Hepatocyte (in vitro differentiated cells): Measurements from ENCODE around the gene TBX5. TPM values are rescaled to one million over a fixed set of nuclear protein-coding genes. Genes with fewer than 3 reads are reported as not detected.

Experiments used
- DNase-seq: peaks from one replicate; pipeline ENCODE4 v3.0.0-alpha.2; 2016; ENCODE audit warnings: low spot score
- H2AFZ ChIP-seq: fragments of 200-600 bp; sonication (generic); 2 replicates; pipeline ENCODE4 v1.6.0; 2016; ENCODE audit warnings: antibody characterized with exemption, mild to moderate bottlenecking
- H3K27ac ChIP-seq: fragments of 200-600 bp; sonication (generic); 2 replicates; pipeline ENCODE4 v1.5.1; 2016; ENCODE audit warnings: mild to moderate bottlenecking
- H3K27me3 ChIP-seq: fragments of 200-600 bp; sonication (generic); 2 replicates; pipeline ENCODE4 v1.6.1; 2016
- H3K36me3 ChIP-seq: fragments of 200-600 bp; sonication (generic); replicated peaks from 2 replicates; pipeline ENCODE4 v1.5.1; 2016; ENCODE audit warnings: low read depth; ENCODE audit not compliant: insufficient read depth
- H3K4me1 ChIP-seq: fragments of 200-600 bp; sonication (generic); 2 replicates; pipeline ENCODE4 v1.5.1; 2016; ENCODE audit warnings: mild to moderate bottlenecking, moderate library complexity; ENCODE audit not compliant: insufficient read depth
- H3K4me2 ChIP-seq: fragments of 200-600 bp; sonication (generic); 2 replicates; pipeline ENCODE4 v1.6.0; 2016
- H3K4me3 ChIP-seq: fragments of 200-600 bp; sonication (generic); 2 replicates; pipeline ENCODE4 v1.5.1; 2016; ENCODE audit warnings: mild to moderate bottlenecking
- H3K79me2 ChIP-seq: fragments of 200-600 bp; sonication (generic); 2 replicates; pipeline ENCODE4 v1.6.0; 2017; ENCODE audit warnings: mild to moderate bottlenecking
- H3K9me2 ChIP-seq: fragments of 200-600 bp; sonication (generic); replicated peaks from 2 replicates; pipeline ENCODE4 v1.6.0; 2017; ENCODE audit warnings: mild to moderate bottlenecking; ENCODE audit not compliant: insufficient read depth
- H3K9me3 ChIP-seq: fragments of 200-600 bp; sonication (generic); 2 replicates; pipeline ENCODE4 v1.5.1; 2016; ENCODE audit warnings: low read depth, mild to moderate bottlenecking
- H4K20me1 ChIP-seq: fragments of 200-600 bp; sonication (generic); 2 replicates; pipeline ENCODE4 v1.6.0; 2016; ENCODE audit warnings: mild to moderate bottlenecking; ENCODE audit not compliant: insufficient read depth, poor library complexity, severe bottlenecking
- CTCF ChIP-seq: fragments of 200-600 bp; sonication (generic); IDR thresholded peaks from 2 replicates; pipeline ENCODE4 v1.5.1; 2016; ENCODE audit warnings: antibody characterized with exemption, mild to moderate bottlenecking; ENCODE audit not compliant: poor library complexity
- EZH2 ChIP-seq: fragments of 200-600 bp; sonication (generic); IDR thresholded peaks from 2 replicates; pipeline ENCODE4 v1.6.1; 2016; ENCODE audit warnings: antibody characterized with exemption, mild to moderate bottlenecking, borderline replicate concordance
- EZH2phosphoT487 ChIP-seq: fragments of 200-600 bp; sonication (generic); IDR thresholded peaks from one replicate; pipeline ENCODE4 v1.6.1; 2018; ENCODE audit warnings: antibody characterized with exemption, mild to moderate bottlenecking, low read depth, moderate library complexity; ENCODE audit not compliant: unreplicated experiment, severe bottlenecking
- WGBS: methylation state at CpG from one replicate; pipeline ENCODE4 v1.1.6; 2016; ENCODE audit warnings: low lambda C conversion rate; ENCODE audit errors: missing lambda C conversion rate; 5-methylcytosine and 5-hydroxymethylcytosine counted together
- polyA plus RNA-seq: library from polyadenylated mRNA; unstranded; fragments of >200 nt; fragmentation: Nextera tagmentation; extraction: Ambion mirVana; gene quantifications from 2 replicates; pipeline ENCODE4 v1.2.1, GENCODE V29; 2016
- total RNA-seq: library from RNA; depleted of rRNA; stranded (reverse); fragments of >200 nt; gene quantifications from 2 replicates; pipeline ENCODE4 v1.2.3, GENCODE V29; 2014

TBX5 gene
- total and polyA plus RNA-seq, 2 experiments from 2014 or later: 10.8 to 12.3 TPM

GRCh38 chr12:114311974-114312373 lies 94.0 kb downstream of the TBX5 start:
- Histone ChIP-seq H3K4me3 (no peak overlapping the region), H3K79me2 (no peaks in the 10 kb centered on the region), H3K9me2 (no peaks in the 10 kb centered on the region), H3K27ac (no peak overlapping the region), H2AFZ (no peak overlapping the region), H3K36me3 (no peaks in the 10 kb centered on the region), H3K4me1 (no peaks in the 10 kb centered on the region), H3K9me3 (no peaks in the 10 kb centered on the region), H3K4me2 (no peak overlapping the region), H4K20me1 (no peaks in the 10 kb centered on the region), H3K27me3 (peaks cover 8% of the 10 kb centered on the region)
- no peak for DNase-seq
- WGBS: 82% methylated on average over 4 of the region's 4 CpGs
- TF ChIP-seq CTCF (no peak), EZH2 (no peak), EZH2phosphoT487 (no peak)

- Histone ChIP-seq H3K4me2 (no peak overlapping the region), H3K27me3 (peaks cover 8% of the 10 kb centered on the region), H3K36me3 (no peaks in the 10 kb centered on the region), H3K9me2 (no peaks in the 10 kb centered on the region), H4K20me1 (no peaks in the 10 kb centered on the region), H3K4me1 (peaks cover 4% of the 10 kb centered on the region), H3K27ac (no peak overlapping the region), H3K4me3 (no peak overlapping the region), H3K9me3 (no peaks in the 10 kb centered on the region), H2AFZ (no peak overlapping the region), H3K79me2 (no peaks in the 10 kb centered on the region)
- DNase-seq: no peak
- TF ChIP-seq CTCF: no peak
- no peak for TF ChIP-seq EZH2
- no peak for TF ChIP-seq EZH2phosphoT487
- WGBS: 78% methylated on average over 1 of the region's 1 CpG
These were observed 99.3 kb downstream of the TBX5 start for GRCh38 chr12:114306646-114307045.

- no peak overlapping the region for H3K4me2 ChIP-seq
- no peaks in the 10 kb centered on the region for H3K9me2 ChIP-seq
- no peak overlapping the region for H2AFZ ChIP-seq
- no peaks in the 10 kb centered on the region for H3K9me3 ChIP-seq
- no peak for TF ChIP-seq EZH2
- peaks cover 8% of the 10 kb centered on the region for H3K27me3 ChIP-seq
- no peaks in the 10 kb centered on the region for H3K79me2 ChIP-seq
- no peaks in the 10 kb centered on the region for H3K36me3 ChIP-seq
- no peak for DNase-seq
- H3K27ac ChIP-seq: no peak overlapping the region
- no peak overlapping the region for H3K4me3 ChIP-seq
- no peaks in the 10 kb centered on the region for H4K20me1 ChIP-seq
- H3K4me1 ChIP-seq: peaks cover 4% of the 10 kb centered on the region
These were observed 100.5 kb downstream of the TBX5 start for GRCh38 chr12:114305446-114305845.
